Lower lobe of right lung (tissue), 2 donors: ENCODE data around the gene ADAMTS2. TPM values are rescaled to one million over a fixed set of nuclear protein-coding genes. Genes with fewer than 3 reads are reported as not detected.

ENCODE experiments used
- ATAC-seq, 2 donors: fragments of 200-7000 bp; cut with Tn5 transposase; one replicate each; pipeline ENCODE4 v1.9.1; 2020 to 2022; ENCODE audit warnings: mild to moderate bottlenecking in 2 of 2, moderate library complexity in 2 of 2
- DNase-seq: peaks from one replicate; pipeline ENCODE4 v3.0.0-alpha.2; 2020
- H3K27ac ChIP-seq: fragments of 200-600 bp; one replicate; pipeline ENCODE4 v1.8.0; 2022
- H3K27me3 ChIP-seq: fragments of 200-600 bp; one replicate; pipeline ENCODE4 v1.8.0; 2022; ENCODE audit warnings: low read depth
- H3K36me3 ChIP-seq: fragments of 200-600 bp; one replicate; pipeline ENCODE4 v1.8.0; 2022; ENCODE audit warnings: mild to moderate bottlenecking
- H3K4me1 ChIP-seq: fragments of 200-600 bp; one replicate; pipeline ENCODE4 v1.8.0; 2022
- H3K4me3 ChIP-seq: fragments of 200-600 bp; one replicate; pipeline ENCODE4 v1.8.0; 2022; ENCODE audit warnings: mild to moderate bottlenecking
- H3K9me3 ChIP-seq: fragments of 200-600 bp; one replicate; pipeline ENCODE4 v1.8.0; 2022
- CTCF ChIP-seq: fragments of 200-600 bp; IDR thresholded peaks from one replicate; pipeline ENCODE4 v1.8.0; 2022; ENCODE audit warnings: antibody characterized with exemption, mild to moderate bottlenecking
- intact Hi-C: fragments of 100-400 bp; cut with DNase I; formaldehyde crosslinking; loops from one replicate; pipeline ENCODE4 v1.11.0; 2022
- total RNA-seq: library from RNA; stranded (reverse); fragmentation: NEBNext Ultra II Directional; extraction: Animal tissue kit (Norgen Biotek cat#: 25700); gene quantifications from one replicate; pipeline ENCODE4 v1.2.1, GENCODE V29; 2021
- donor health status: DM: no; HTN: yes; CAD: no; lungs with severe emphysema.

The ADAMTS2 gene
- total RNA-seq, 1 donor from 2014 or later: 13.0 TPM

GRCh38 chr5:179307013-179307800 is 38.1 kb downstream of the ADAMTS2 start:
- H3K36me3 ChIP-seq: no peaks in the 10 kb centered on the region
- DNase-seq (peak; percentile 40), ATAC-seq (peak in 1 of 2 donors; percentile 34)
- no peaks in the 10 kb centered on the region for H3K4me1 ChIP-seq
- H3K4me3 ChIP-seq: no peak overlapping the region
- H3K27me3 ChIP-seq: no peaks in the 10 kb centered on the region
- H3K9me3 ChIP-seq: no peaks in the 10 kb centered on the region
- no peak overlapping the region for H3K27ac ChIP-seq
- TF ChIP-seq CTCF: no peak
- intact Hi-C loops: no loop called here

- TF ChIP-seq CTCF: no peak
Measured at GRCh38 chr5:179306191-179307012, 38.9 kb downstream of the ADAMTS2 start.

GRCh38 chr5:179304871-179305270 is 40.4 kb downstream of the ADAMTS2 start:
- no peak for TF ChIP-seq CTCF
- no peaks in the 10 kb centered on the region for H3K36me3 ChIP-seq
- no peak overlapping the region for H3K27ac ChIP-seq
- intact Hi-C loops: no loop called here
- H3K4me3 ChIP-seq: no peak overlapping the region
- no peaks in the 10 kb centered on the region for H3K4me1 ChIP-seq
- DNase-seq: no peak
- H3K9me3 ChIP-seq: no peaks in the 10 kb centered on the region
- H3K27me3 ChIP-seq: no peaks in the 10 kb centered on the region
- ATAC-seq: no peak

More at GRCh38 chr5:179306191-179307012, 38.9 kb downstream of the ADAMTS2 start:
- Histone ChIP-seq H3K4me3 (no peak overlapping the region), H3K27me3 (no peaks in the 10 kb centered on the region), H3K27ac (no peak overlapping the region), H3K4me1 (no peaks in the 10 kb centered on the region), H3K9me3 (no peaks in the 10 kb centered on the region), H3K36me3 (no peaks in the 10 kb centered on the region)
- DNase-seq (no peak), ATAC-seq (no peak)
- intact Hi-C loops: no loop called here

- H3K27ac ChIP-seq: no peak overlapping the region
- no peaks in the 10 kb centered on the region for H3K27me3 ChIP-seq
- no peak for TF ChIP-seq CTCF
- H3K36me3 ChIP-seq: no peaks in the 10 kb centered on the region
- no peak overlapping the region for H3K4me3 ChIP-seq
- no peaks in the 10 kb centered on the region for H3K9me3 ChIP-seq
- intact Hi-C loops: no loop called here
- H3K4me1 ChIP-seq: no peaks in the 10 kb centered on the region
- no peak for ATAC-seq
- DNase-seq: no peak
Measured at GRCh38 chr5:179304466-179304865, 40.8 kb downstream of the ADAMTS2 start.

GRCh38 chr5:179303451-179304200 is 41.6 kb downstream of the ADAMTS2 start:
- DNase-seq (no peak), ATAC-seq (no peak)
- TF ChIP-seq CTCF: no peak
- H3K27me3 ChIP-seq: no peaks in the 10 kb centered on the region
- no peak overlapping the region for H3K27ac ChIP-seq
- H3K9me3 ChIP-seq: no peaks in the 10 kb centered on the region
- intact Hi-C loops: no loop called here
- H3K4me3 ChIP-seq: no peak overlapping the region
- no peaks in the 10 kb centered on the region for H3K36me3 ChIP-seq
- no peaks in the 10 kb centered on the region for H3K4me1 ChIP-seq
